Measurements from ENCODE around the gene FAM151A.
A peak's percentile ranks its signal among the peaks of the same experiment; 100 is the strongest.

The FAM151A gene

DNA sequence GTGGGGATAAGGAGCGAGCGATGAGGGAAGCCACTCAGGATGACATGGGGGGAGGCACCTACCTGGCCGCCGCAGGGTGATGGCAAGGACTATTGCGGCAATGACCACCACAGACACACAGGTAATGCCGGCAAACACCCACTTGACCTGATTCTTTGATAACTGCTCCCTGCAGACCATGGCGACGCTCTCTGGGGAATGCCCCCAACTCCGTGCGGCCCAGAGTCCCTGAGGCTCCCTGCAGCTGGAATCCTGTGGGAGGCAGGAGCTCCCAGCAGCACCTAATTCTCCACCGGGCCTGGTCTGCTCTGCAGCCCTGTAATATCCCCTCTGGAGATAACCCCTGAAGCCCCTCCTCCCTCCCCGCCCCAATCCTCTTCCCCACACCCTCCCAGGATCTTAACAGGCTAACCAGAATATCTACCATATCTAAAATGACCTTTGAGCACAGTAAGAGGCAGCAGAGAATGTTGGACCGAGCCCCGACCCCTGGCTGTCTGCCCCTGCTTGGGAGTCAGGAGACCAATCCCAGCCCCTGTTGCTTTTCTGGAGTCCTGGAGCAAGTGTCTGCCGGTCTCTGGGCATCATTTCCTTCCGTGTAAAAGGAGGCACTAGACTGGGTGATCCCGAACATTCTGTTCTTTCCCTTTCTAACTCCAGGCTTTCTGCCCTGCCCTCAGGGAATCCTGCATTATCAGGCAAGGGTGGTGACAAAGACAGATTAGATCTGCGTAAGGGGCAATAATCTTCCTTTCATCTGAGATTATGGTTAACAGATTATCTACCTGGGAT lies at the start of gene FAM151A:
Gene FAM151A (minus strand): TSS at position 310 of the 792 bp plus-strand sequence. CDS start 130 bp downstream, at position 180.
- DNase-seq (ENCODE audit: low read depth in 3 of 3): no peak

DNA sequence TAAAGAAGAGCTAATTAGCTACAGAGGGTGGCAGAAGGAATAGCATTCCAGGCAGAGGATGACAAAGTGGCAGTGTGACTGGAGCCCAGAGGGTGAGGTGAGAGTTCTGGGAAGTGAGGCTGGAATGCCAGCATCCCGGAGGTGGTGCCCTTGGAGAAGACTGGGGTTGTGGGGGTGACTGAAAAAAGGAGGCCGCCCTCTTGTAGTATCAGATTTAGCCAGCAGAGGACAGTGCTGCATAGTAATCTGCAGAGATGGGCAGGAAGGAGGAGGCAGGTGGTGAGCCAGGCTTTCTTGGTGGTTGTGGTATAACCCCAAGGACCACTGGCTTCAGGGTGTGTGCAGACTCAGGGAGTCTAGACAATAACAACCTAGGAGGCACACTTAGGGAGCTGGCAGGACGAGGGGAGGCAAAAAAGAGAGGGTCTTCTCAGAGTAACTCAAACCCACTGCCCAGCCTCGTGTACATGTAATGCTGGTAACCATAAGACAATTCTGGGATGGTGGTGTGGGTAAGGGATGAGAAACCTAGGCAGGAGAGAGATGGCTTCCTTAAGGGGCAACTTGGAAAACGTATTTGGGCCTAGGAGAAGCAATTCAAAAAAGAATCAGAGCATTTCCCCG lies 48.8 kb upstream of the FAM151A start:
- DNase-seq (ENCODE audit: low read depth in 3 of 3): peak; percentile 43 to 54 (median 51)

- no peak for DNase-seq (ENCODE audit: low read depth in 3 of 3)
Observed at GRCh38 chr1:54668567-54668966, 45.2 kb upstream of the FAM151A start.

DNA sequence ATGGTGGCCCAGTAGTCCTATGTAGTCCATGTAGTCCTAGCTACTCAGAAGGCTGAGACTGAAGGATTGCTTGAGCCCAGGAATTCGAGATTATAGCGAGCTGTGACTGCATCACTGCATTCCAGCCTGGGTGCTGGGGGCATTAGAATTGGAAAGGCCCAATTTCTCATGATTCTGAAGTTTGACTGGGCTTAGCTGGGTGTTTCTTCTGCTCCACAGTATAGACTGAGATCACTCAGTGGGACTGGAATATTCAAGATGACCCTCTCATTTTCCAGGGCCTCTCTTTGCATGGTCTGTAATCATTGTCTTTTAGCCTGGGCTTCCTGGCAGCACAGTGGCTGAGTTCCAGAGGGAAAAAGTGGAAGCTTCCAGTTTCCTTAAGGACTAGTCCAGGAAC lies 44.5 kb upstream of the FAM151A start:
- DNase-seq (ENCODE audit: low read depth in 3 of 3): no peak

DNA sequence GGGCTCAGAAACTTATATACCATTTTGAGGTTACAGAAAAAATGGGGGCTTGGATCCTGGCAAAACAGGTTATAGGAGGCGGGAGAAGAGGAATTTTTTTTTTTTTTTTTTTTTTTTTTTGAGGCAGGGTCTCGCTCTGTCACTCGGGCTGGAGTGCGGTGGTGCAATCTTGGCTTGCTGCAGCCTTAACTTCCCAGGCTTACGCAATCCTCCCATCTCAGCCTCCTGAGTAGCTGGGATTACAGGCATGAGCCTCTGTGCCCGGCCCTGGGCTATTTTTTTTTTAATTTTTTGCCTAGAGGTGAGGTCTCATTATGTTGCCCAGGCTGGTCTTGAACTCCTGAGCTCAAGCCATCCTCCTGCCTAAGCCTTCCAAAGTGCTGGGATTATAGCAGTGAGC lies 43.0 kb upstream of the FAM151A start:
- DNase-seq (ENCODE audit: low read depth in 3 of 3): no peak

DNA sequence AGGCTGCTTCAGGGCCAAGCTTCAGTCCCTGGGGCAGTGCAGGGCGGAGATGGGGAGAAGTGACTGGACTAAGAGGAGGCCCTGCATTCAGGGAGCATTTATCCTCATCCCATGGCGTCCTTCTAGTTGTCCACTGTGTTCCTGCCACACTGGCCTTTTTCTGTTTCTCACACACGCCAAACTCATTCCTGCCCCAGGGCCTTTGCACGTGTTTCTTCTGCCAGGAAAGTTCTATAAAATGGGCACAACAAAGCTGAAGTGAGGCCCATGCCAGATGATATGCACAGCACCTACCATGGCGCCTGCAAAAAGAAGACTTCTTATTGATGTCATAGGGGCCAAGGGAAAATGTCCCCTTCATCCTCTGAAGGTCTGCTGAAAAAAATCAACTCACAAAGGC lies 42.5 kb upstream of the FAM151A start:
- DNase-seq (ENCODE audit: low read depth in 3 of 3): no peak

GRCh38 chr1:54664364-54664763 lies 41.0 kb upstream of the FAM151A start:
- DNase-seq (ENCODE audit: low read depth in 3 of 3): no peak

DNA sequence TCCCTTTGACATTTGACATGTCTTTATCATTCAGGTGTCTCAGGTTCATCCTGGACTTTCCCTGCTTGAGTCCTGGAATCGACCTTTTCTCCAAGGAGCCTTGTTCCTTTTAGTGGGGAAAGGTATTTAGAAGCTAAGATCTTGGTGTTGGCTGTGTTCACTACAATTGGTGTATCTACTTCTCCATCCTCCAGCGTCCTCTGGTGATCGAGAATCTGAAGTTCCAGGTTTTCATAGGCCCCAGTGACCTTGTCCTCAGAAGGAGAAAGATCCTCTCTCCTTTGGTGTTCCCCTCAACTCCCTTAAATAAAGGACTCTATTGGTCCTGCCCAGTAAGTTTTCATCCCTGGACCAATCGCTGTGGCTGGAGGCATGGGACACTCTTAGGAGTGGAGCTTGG lies 40.4 kb upstream of the FAM151A start:
- no peak for DNase-seq (ENCODE audit: low read depth in 3 of 3)

GRCh38 chr1:54658164-54658913 lies 35.0 kb upstream of the FAM151A start:
- no peak for DNase-seq (ENCODE audit: low read depth in 3 of 3)

- no peak for DNase-seq (ENCODE audit: low read depth in 3 of 3)
Observed at GRCh38 chr1:54653036-54653435, 29.7 kb upstream of the FAM151A start.

DNA sequence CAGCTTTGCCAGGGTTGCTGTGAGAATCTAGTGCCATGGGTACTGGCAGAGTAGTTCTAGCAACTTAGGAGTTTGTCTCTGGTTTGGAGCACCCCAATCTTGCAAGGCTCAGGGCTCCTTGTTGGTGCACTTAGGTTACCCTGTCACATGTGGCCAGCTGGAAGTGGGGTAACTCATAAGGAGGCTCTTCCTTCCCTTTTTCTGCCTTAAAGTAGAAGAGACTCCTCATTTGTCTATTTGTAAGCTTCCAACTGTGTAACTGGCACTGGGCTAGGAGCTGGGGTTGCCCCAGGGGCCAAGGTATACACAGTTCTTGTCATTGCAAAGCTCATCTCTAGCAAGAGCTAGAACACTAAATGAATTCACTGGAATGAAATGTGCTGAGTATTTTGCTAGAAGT lies 28.8 kb upstream of the FAM151A start:
- DNase-seq (ENCODE audit: low read depth in 3 of 3): no peak

DNA sequence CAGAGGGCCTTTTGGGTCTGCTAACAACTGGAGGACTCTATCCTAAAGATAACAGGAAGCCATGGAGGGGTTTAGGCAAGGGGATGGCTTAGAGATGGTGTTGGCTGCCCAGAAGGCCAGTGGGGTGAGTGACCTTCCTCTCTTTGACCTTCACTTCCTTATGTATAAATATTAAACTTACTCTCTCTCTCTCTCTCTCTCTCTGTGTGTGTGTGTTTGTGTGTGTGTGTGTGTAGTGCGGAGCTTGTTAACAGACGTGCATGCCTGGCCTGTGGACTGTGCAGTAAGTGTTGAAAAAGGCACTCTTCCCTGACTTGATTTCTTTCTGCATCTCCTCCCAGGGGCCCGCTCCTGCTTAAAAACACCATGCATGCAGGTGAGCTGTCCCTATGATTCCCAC lies 28.3 kb upstream of the FAM151A start:
- no peak for DNase-seq (ENCODE audit: low read depth in 3 of 3)

DNA sequence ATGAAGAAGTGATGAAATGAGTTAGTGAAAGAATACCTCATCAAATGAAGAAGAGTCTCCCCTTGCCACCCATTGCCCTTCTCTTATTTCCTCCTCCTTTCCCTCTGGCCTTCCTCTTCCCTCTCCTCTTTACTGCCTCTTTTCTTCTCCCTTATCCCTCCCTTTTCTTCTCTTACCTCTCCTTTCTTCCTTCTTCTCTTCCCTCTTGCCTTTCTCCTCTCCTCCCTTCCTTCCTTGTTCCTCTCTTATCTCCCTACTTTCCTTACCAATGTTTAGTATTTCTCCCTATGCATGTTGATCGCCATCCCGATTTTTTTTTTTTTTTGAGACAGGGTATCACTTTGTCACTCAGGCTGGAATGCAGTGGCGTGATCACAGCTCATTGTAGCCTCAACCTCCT lies 27.1 kb upstream of the FAM151A start:
- no peak for DNase-seq (ENCODE audit: low read depth in 3 of 3)

- DNase-seq (ENCODE audit: low read depth in 3 of 3): no peak
Observed at GRCh38 chr1:54649921-54650320, 26.6 kb upstream of the FAM151A start.

DNA sequence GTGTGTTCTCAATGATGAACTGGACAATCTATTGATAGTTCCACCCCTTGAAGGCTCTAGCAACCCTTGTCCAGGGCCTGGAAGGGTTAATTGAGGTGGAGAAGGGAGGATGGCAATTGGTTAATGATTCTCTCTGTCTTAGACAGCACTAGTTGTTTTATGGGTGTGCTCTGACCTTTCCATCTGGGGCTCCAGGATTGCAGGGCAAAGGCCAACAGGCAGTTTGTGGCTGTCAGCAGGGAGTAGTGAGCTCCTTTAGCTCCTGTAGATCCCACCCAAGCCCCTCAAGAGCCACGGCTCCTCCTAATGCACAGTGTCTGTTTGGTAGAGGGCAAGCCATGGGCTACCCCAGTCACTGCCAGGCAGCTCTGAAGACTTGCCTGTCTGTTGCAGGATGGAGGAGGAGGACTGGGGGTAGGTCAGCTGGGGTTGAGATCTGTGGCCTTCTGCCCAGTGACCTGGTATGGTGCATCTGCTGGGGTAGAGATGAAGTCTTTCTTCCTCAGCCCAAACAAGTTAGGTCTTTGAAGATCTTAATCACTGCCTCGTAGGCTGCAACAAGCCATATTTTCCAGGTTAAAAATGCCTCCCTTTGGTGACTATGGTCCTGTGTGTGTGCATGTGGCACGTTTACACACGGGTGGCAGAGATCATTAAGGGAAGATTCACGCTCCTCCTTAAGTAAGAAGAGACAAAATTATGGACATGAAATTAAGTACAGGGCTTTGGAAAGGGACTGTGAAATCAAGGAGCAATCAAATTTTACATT lies 26.0 kb upstream of the FAM151A start:
- DNase-seq (ENCODE audit: low read depth in 3 of 3): no peak

DNA sequence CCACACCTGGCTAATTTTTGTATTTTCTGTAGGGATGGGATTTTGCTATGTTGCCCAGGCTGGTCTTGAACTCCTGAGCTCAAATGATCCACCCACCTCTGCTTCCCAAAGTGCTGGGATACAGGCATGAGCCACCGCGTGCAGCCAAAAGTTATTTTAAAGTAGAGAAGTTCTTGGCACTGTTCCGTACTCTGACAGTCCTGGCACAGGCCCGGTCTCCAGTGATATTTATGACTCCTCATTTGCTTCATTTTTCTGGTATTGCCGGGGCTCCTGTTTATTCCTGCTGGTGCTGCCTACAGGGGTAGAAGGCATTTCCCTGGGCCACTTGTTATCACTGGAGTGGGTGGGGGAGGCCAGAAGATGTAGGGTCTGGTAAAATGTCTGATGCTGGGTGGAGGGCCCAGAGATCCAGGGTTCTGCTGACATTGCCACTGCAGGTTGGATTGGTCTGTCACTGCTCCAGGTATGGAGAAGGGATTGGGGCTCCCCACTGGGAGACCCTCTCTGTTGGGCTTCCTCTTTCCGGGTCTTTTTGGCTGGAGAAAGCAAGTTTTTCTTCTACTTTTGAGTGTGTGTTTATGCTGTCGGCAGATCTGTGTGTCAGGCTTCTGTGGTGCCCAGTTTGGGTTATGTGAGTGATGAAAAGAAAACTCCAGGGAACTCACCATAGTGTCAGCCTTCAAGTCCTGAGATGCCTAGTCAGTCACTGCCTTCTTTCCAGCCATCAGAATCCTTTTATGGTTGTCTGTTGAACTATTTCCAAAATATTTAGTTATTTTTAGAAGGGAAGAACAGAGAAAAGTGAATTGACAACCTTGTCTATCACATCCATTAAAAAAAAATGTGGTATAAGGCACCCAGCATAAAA lies 22.7 kb upstream of the FAM151A start:
- DNase-seq (ENCODE audit: low read depth in 3 of 3): no peak

DNA sequence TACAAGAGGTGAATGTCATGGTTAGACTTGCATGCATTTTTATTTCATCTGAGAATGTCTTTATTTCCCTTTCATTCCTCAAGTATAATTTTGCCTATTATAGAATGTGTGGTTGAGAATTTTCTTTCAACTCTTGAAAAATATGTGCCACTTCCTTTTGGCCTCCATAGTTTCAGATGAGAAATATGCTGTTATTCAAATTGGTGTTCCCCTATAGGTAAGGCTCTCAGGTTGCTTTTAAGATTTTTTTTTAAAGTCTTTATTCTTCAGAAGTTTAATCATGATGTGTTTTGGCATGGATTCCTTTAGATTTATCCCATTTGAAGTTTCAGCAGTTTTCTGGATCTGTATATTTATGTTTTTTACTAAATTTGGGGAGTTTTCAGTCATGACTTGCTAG lies 20.4 kb upstream of the FAM151A start:
- DNase-seq (ENCODE audit: low read depth in 3 of 3): no peak

DNA sequence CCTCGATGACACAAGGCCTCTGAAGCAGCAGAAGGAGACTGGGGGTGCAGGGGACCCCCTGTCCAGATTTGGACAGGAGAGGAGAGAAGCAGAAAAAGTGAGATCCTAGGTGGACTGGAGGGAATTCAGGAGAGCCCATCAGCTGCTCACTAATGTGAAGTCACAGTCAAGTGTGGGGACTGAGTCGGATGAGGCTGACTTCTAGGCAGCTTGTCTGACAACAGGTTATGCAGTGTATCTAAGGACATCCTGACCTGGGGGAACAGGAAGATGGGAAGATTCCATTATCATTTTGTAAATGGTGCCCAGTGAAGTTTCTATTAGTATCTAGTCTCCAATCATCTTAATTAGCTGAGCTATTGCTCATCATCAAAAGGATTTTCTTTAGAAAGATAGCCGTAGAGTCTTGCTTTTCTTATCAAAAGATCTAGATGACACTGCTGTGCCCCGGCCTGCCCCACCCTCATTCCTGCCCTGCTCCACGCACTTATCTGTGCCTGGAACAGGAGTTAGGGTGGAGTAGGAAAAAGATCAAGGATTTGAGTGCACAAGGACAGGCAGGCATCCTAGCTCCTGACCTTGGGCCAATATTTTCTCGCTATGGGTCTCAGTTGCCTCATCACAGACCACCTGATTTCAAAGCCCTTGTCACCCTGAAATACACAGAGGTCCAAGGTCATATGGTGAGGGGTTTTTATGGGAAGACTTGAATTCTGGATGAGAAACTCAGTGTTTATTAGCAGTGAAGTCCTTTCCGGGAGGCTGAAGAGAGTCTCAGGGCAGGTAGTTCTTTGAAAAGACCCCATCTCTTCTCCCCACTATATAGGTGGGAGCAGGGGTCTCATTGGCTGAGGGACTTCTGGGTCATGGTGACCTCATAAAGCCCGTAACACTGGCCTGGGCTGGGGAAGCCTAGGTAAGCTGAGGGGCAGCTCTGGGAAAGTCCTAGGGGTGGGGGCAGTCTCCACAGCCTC lies 17.8 kb upstream of the FAM151A start, which contains the start of gene MROH7:
Gene MROH7 (plus strand): TSS at position 924 of the 974 bp plus-strand sequence. CDS start 11,141 bp downstream, outside the sequence.
- no peak for DNase-seq (ENCODE audit: low read depth in 3 of 3)

- no peak for DNase-seq (ENCODE audit: low read depth in 3 of 3)
Observed at GRCh38 chr1:54640361-54640760, 17.0 kb upstream of the FAM151A start.

All from stimulated activated CD4-positive, alpha-beta T cell treated with anti-CD3 and anti-CD28 coated beads, TNF-alpha, amount 100 ng/mL, for 48 hours (primary cell).